Epithelial cell of proximal tubule (primary cell): Measurements from ENCODE around the gene SOD3. TPM values are rescaled to one million over a fixed set of nuclear protein-coding genes. Genes with fewer than 3 reads are reported as not detected.

Experiments used
- DNase-seq: peaks from one replicate; pipeline ENCODE4 v3.0.0-alpha.2; 2011; ENCODE audit warnings: low read depth
- H3K4me3 ChIP-seq: 2 replicates; pipeline ENCODE4 v1.5.1; 2011; ENCODE audit warnings: low read depth, mild to moderate bottlenecking, low read length
- total RNA-seq: library from RNA; depleted of rRNA; stranded (reverse); fragments of >200 nt; gene quantifications from 2 replicates; pipeline ENCODE4 v1.2.3, GENCODE V29; 2015
- TF ChIP-seq, protein P1 (sequence below): conservative IDR thresholded peaks from 2 replicates; pipeline ENCODE4 v1.5.1; 2012; ENCODE audit warnings: low read depth, mild to moderate bottlenecking, low read length

Gene SOD3
- total RNA-seq, 1 donor from 2014 or later: 0.63 TPM

DNA sequence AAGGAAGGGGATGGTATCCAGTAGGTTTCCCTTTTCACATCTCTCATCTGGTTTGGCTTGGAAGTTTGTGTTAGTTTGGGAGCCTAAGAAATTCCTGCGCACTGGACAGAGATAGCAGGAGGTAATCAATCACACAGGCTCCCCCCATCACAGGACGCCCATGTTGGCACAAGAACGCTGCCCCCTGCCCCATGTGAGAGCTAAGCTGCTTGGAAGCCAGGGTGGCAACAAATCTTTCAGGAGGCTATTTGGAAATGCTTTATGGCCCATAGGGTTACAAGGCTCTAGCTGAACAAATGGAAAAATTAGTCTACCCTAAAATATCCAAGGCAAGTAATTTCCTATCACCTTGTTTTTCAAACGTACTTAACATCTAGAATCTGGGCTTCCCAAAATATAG is 54.0 kb downstream of the SOD3 start:
- no peak for DNase-seq
- no peak overlapping the region for H3K4me3 ChIP-seq
- TF ChIP-seq, protein P1, sequence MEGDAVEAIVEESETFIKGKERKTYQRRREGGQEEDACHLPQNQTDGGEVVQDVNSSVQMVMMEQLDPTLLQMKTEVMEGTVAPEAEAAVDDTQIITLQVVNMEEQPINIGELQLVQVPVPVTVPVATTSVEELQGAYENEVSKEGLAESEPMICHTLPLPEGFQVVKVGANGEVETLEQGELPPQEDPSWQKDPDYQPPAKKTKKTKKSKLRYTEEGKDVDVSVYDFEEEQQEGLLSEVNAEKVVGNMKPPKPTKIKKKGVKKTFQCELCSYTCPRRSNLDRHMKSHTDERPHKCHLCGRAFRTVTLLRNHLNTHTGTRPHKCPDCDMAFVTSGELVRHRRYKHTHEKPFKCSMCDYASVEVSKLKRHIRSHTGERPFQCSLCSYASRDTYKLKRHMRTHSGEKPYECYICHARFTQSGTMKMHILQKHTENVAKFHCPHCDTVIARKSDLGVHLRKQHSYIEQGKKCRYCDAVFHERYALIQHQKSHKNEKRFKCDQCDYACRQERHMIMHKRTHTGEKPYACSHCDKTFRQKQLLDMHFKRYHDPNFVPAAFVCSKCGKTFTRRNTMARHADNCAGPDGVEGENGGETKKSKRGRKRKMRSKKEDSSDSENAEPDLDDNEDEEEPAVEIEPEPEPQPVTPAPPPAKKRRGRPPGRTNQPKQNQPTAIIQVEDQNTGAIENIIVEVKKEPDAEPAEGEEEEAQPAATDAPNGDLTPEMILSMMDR: no peak

DNA sequence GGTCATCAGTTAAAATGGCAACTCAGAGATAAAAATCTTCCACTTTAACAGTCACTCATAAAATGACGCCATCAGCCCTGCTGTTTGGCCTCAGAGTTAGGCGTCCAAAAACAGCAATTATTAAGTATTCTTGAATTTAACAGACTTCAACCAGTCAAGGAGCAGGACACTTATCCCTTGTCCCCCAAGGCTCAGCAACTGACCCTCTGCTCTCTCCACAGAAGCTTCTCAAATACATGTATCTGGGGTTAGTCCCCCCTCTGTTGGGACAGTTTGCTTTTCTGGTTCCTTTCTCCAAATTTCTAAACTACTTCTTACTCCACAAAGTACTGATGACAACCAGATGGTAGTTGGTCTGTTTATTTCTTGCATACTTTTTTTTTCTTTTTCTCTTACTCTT is 54.4 kb downstream of the SOD3 start:
- no peak for DNase-seq
- TF ChIP-seq, protein P1: no peak
- no peak overlapping the region for H3K4me3 ChIP-seq

Other genes with a start within 250 kb of the SOD3 start
- gene DHX15, start 211.0 kb upstream of the SOD3 start, total RNA-seq: 135 and 163 TPM in 2 replicates
- 2.6 and 2.8 TPM in 2 replicates for gene CCDC149, start 117.5 kb downstream of the SOD3 start, total RNA-seq
- gene LGI2, start 235.4 kb downstream of the SOD3 start, total RNA-seq: under 0.01 and 2.5 TPM in 2 replicates